Hematopoietic multipotent progenitor cell (in vitro differentiated cells): ENCODE data around the gene NPR2. TPM values are rescaled to one million over a fixed set of nuclear protein-coding genes. Genes with fewer than 3 reads are reported as not detected.

Experiments used
- DNase-seq, 3 donors: peaks; one replicate each; pipeline ENCODE4 v3.0.0-alpha.2; 2011 to 2015; ENCODE audit warnings: low read depth in 2 of 3, low spot score in 2 of 3
- total RNA-seq: library from RNA; depleted of rRNA; stranded (reverse); fragments of >200 nt; gene quantifications from one replicate; pipeline ENCODE4 v1.2.3, GENCODE V29; 2012

Gene NPR2
- total RNA-seq, 1 donor: 1.6 TPM

DNA sequence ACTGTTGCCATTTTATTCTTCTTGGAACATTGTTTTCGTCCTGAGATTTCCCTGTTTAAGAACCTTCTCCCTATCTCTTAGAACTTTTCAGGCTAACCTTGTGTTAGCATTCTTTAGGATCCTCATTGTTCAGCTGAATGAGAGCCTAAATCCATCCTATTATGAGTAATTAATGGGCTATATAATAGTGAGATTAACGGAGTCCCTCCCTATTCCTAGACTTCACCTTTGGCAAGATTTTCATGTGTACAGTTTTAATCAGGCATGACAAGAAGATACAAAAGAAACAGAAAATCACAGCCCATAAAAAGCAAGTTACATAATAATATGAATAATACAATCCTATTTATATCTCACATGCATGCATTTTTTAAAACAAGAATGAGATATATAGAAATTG lies 28.2 kb upstream of the NPR2 start:
- DNase-seq: no peak

DNA sequence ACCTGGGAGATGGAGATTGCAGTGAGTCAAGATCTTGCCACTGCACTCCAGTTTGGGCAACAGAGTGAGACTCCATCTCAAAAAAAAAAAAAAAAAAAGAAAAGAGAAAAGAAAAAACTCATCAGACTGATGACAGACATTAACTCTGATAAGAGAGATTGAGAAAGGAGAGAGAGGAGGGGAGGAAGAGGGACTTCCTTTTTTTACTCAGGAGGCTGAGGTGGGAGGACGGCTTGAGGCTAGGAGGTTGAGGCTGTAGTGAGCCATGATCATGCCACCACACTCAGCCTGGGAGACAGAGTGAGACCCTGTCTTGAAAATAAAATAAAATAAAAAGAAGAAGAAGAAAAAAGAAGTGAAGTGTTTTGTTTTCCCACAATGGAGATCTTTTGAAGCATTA lies 27.6 kb upstream of the NPR2 start:
- no peak for DNase-seq

DNA sequence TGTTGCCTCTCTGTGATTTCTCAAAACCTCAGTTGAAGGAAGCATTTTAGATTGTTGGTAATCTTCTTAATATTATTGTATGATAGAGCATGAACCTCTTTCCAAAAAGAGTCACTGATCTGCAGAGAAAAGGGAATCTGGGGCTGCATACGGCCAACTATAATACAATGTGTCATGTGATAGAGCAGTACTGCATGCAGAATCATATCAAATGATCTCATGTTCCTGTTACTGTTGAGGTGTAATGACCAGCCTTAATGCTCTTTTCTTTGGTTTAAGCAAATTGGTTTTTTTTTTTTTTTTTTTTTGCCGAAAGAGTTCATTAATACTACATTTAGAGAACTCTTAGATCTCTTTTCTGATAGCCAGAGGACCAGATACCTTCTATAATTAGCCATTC lies 24.4 kb upstream of the NPR2 start:
- no peak for DNase-seq

DNA sequence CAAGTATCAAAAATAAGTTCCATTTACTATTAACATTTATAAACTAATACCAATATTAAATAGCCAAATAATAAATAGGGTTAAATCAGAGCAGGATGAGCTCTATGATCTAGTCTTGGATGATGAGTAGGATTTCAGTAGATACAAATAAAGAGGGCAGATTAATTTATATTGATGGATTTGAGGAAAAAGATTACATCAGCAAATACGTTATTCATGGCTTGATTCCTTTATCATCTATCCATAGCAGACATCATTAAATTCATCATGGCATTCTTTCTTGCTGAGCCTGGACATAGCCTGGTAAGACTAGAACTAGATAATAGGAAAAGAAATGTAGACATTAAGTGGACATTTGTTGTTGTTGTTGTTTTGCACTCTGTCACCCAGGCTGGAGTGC lies 23.9 kb upstream of the NPR2 start:
- DNase-seq: no peak

DNA sequence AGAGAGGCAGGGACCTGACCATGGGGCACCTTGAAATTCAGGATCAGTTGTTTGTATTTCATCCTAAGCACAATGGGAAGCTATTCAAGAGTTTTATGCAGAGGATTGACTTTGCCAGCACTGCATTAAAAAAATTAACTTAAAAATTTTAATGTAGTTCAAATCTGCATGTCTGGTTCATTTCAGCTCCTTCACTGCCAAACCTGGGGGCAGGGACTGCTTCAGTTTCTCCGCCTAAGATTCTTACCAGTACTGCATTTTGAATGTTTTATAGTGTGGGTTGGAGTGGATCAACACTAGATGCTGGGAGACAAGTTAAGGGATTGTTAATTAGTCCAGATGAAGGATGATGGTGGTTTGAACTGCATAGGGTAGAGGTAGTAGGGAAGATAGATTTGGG lies 21.6 kb upstream of the NPR2 start:
- no peak for DNase-seq

DNA sequence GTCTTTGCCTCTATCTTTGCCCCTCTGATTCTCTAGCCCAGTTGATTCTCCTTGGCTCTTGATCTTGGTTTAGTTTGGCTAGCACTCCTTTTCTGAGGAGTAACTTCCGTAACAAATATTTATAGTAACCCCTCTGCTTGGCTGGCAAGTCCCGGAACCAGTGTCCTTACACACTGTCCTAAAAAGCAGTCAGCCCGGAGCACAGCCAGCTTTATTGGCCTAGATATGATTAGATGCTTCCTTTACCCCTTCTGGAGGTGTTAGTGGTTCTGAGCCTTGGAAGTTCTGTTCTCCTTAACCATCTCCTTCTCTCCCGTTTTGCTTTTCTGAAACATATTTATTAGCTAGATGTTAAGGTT lies 20.3 kb upstream of the NPR2 start:
- no peak for DNase-seq

DNA sequence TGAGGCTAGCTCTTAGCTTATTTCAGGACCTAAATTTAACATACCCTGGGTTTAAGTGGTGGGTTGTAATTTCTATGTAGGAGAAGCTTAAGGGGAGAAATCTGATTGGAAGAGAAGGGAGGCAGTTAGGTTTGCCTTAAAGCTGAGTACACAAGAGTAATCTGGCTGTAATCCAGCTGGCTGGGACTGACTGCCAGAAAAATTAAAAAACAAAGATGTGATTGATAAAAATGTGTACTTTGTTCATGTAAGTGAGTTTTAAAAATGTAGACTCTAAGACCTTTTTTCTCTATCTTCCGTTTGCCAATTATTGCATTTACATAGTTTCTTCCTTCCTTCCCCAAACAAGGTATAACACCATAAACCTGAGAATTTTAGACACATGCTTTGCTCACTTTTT lies 19.9 kb upstream of the NPR2 start:
- DNase-seq: peak in 1 of 3 donors; percentile 50

DNA sequence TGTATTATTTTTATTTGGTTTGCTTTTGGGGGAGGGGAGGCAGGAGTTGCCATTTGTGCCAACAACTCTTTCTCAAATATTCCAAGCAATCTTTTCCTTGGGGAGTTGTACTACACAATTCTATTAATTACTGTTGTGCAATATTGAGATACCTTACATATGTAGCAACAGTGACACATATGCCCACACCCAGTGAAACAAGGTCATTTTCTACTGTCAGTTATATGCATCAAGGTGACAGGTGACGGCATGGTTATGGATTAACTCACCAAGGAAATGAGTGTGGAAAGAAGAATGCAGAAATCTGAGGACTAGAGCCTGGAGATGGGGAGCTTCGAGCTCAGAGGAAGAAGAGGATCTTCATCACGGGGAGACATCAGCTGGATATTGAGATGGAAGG lies 19.4 kb upstream of the NPR2 start:
- no peak for DNase-seq

DNA sequence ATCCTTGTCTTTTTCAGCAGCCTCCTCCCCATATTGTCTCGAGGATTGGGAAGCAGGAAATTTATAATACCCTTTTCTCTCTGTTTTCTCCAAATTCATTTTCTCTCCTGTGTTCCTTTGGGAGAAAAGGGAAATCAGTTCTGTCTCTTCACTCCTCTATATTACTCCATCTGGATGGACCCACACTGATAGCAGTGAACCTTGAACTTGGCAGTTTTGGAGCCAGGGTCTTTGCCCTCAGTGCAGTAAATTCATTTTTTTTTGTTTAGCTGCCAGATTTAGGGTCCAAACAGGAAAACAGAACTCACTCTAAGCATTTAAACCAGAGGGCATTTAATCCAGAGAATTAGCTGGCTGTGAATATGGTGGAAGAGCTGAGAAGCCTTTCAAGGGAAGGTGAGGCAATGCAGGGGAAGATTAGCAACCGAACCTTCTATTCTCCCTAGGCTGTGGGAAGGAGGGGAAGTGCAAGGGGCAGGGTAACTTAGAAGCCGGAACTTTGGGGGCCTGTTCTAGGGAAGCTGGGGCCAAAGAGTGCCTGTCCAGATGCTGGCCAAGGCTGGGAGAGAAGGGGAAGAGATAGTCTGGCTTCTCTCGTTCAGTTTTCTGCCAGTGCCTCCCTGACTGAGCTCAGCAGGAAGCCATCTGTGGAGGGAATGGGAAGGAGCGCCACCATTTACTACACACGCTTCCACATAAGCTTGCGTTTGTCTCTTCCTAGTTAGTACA lies 16.3 kb upstream of the NPR2 start:
- no peak for DNase-seq

DNA sequence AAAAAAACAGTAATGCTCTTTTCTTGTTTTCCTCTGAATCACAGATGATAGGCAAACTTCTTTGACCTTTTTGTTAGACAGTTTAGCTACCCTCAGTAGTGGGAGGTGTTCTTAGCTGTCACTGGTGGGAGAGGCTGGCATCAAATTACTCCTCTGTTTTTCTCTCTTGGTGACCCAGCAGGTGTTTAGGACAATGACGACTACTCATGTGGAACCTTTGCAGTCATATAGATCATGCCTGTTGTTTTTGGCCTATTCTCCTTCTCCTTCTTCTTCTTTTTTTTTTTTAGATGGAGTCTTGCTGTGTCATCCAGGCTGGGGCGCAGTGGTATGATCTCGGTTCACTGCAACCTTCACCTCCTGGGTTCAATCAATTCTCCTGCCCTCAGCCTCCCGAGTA lies 15.4 kb upstream of the NPR2 start:
- no peak for DNase-seq

DNA sequence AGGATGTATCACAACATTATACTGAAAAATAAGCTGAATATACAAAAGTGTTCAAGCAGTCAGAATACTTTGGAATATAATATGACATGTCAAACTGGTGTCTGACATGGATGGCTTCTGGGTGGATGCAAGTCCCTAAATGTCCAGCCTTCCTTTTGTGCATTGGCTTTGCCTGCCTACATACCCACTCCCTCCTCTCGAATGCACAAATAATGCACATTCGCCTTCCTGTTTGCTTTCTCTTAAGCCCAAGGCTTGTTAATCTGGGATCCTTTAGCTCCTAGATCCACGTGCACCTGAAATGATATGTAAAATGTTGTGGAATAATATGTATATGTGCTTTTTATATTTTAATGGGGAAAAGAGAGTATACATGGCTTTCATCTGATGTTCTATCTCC lies 12.9 kb upstream of the NPR2 start:
- no peak for DNase-seq

DNA sequence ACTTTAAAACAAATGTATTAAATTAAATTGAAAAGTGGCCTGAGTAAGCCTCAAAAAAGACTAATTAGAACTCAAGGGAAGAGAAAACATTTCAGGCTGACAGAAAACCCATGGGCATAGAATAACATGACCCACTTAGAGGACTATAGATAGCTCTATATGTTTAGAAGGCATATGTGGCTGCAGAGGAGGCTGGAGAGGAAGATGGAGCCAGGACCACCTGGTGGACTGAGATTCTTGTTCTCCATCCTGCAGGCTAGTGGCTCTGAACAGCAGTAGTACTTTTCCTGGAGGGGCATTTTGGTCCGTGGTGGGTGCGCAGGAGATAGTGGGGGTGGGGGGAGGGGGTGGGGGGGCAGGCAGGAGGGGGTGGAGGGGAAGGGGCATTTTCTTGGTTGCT lies 10.3 kb upstream of the NPR2 start:
- DNase-seq: no peak

DNA sequence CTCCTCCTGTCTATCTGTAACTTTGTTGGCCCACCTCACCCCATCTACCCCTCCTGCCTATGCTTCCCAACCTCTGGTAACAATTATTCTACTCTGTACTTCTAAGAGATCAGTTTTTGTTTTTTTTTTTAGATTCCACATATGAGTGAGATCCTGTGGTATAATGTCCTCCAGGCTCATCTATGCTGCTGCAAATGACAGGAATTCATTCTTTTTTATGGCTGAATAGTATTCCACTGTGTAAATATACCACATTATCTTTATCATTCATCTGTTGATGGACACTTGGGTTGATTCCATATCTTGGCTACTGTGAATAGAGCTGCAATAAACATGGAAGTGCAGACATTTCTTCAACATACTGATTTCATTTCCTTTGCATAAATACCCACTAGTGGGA lies 8.0 kb upstream of the NPR2 start:
- DNase-seq: no peak

DNA sequence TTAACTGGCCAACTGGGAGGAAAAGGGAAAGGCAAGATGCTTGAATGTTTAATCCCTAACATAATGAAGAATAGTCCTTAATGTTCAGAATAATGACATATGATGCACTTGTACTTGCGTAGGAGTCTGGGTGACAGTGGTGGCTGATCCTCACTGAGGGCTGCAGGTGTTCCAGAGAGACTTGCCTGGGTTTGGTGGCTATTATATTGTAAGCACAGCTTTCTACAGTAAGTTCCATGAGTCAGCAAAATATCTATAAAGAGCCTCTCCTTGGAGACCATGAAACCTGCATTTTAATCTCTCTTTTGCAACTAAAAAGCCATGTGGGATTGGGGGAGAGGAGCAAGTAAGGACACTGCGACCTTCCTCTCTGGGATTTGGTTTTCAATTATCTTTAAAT lies 1.9 kb upstream of the NPR2 start:
- DNase-seq: no peak

DNA sequence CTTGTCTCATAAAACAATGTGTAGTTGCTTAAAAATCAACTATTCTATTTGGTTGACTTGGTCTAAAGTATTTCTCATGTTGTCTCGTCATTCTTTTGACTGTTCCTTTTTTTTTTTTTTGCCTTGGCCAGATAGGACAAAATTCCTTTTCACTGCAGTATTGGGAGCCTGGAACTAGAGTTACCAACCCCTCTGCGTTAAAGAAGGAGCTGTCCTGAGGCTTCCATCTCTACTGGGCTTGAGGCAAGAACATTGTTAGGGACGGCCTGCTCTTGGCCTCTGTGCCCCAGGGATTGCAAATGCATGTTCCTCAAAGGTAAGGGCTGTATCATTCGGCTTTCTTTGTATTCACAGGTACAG lies 1.4 kb upstream of the NPR2 start:
- DNase-seq: no peak

DNA sequence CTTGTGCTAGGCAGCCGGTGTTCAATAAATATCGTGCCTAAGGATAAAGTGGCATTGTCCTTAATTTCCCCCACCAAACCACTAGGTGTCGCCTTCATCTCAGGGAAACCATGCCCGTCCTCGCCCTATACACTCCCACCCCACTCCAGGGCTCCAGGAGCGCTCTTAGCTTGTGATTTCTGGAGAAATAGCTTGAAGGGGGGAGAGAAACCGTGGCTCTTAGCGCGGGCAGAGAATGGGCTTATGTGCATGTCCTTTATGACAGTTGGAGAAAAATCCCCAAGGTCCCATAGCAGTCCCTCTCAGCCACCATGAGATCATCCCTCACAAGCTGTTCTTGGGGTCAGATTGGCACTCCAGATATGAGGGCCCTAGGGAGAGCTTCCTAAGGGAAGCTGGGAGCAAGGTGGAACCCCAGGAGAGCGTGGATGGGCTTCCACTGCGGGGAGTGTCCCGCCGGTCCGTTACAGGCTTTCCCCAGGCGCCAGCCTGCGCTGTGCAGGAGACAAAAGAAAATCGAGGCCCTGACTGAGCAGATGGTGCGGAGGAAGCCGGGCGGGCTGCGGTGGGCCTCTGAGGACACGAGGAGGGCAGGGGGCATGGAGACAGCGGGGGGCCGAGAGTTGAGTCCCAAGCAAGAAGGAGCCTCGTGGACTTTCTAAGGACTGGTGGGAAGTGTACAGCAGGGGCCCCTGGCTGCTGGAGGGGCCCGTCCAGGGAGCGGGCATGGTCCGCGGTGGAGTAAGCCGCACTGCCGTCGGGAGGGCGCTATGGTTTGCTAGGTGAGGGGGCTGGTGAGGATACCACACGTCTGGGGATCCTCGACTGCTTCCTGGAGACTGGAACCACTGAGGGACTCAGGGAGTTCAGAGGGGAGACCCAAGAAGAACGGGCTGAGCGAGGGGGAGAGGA lies 750 bp upstream of the NPR2 start:
- peak; percentile 37 to 80 (median 57) for DNase-seq

DNA sequence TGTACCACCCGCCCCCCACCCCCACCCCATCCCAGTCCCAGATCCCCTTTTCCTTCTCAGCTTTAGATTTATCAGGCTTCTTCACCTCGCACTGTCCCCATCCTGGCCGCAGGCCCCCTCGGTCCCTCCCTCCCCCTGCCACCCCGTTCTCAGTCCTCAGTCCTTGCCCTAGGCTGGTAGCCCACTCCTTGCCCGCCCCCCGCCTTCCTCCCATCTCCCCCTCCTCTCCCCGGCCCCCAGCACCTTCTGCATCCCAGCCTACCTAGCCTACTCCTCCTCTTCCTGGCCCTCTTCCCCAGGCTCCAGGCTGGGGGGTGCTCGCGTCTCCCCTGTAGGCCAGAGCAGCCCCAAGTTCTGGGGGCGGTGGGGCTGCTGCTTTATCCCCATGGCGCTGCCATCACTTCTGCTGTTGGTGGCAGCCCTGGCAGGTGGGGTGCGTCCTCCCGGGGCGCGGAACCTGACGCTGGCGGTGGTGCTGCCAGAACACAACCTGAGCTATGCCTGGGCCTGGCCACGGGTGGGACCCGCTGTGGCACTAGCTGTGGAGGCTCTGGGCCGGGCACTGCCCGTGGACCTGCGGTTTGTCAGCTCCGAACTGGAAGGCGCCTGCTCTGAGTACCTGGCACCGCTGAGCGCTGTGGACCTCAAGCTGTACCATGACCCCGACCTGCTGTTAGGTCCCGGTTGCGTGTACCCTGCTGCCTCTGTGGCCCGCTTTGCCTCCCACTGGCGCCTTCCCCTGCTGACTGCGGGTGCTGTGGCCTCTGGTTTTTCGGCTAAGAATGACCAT lies 828 bp downstream of the NPR2 start:
- DNase-seq: no peak

DNA sequence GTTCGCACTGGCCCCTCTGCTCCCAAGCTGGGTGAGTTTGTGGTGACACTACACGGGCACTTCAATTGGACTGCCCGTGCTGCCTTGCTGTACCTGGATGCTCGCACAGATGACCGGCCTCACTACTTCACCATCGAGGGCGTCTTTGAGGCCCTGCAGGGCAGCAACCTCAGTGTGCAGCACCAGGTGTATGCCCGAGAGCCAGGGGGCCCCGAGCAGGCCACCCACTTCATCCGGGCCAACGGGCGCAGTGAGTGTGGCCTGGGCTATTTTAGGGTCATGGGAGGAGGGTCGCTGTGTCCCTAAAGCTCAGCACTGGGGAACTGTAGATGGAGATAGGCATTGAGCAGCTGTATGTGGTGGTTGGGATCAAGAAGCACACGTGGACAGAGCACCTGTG lies 1.4 kb downstream of the NPR2 start:
- DNase-seq: no peak

DNA sequence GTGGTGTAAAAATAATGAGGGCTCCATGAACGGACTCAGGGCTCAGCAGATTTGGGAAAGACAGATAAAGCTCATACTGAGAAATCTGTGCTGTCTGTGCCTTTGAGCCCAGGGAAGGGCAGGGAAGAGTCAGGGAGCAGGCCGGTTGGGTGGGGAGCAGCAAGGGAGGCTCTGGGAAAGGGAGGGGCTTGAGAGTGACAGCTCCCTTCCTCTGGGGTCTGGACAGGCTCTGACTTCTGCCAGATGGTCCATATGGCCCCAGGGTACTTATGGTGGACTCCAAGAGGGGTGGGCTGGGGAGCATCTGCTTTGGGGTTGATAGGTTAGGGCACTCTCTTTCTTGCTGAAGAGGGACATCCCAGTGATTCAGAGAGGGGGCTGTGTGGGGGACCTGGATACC lies 2.1 kb downstream of the NPR2 start:
- DNase-seq: no peak

DNA sequence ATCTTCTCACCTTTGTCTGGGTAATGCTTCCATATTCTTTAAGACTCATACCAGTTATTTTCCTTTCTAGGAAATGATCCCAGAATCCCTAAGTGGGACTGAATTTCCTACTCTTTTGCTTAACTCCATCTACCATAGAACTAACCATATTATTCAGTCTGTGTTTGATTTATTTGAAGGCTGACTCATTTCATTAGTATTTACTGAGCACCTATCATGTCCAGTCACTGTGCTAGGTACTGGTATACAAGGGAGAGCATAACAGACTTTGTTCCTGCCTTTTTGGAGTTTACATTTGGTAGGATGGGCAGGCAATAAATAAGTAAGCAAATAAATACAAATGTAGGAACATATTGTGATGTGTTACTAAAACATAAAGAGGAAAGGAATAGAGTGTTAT lies 4.3 kb downstream of the NPR2 start:
- no peak for DNase-seq

DNA sequence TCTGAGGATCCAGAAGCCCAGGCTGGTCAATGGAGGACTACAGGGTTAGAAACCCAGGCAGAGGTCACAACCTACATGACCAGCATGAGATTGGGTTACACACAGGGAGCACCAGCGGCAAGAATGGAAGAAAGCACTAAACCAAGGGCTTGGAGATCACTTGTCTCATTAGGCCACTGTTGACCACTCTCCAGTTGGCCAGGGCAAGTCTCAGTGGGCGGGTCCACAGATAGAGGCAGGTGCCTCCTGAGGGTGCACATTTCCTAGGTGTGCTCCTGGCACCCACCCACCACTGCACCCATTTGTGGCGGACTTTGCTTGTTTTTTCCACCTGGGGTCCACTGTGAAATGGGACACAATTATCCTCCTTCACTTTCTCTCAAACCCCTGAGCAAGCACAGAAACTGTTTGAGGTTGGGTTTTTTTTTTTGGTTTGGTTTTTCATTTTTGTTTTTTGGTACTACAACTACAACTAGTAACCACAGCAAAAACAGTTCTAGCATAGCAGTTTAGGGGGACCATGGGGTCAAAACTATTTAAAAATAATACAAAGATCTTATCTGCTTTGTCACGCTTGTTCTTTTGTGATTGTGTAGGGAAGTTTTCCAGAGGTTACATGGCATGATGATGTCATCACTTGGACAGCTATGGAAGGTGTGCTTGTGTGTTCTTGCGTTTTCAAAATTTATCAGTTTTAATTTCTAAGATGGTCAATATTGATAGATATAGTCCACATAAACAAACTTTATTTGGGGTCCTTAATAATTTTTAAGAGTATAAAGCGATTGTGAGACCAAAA lies 6.1 kb downstream of the NPR2 start:
- DNase-seq: no peak
